ENCODE results near the gene ADARB2.

DNA sequence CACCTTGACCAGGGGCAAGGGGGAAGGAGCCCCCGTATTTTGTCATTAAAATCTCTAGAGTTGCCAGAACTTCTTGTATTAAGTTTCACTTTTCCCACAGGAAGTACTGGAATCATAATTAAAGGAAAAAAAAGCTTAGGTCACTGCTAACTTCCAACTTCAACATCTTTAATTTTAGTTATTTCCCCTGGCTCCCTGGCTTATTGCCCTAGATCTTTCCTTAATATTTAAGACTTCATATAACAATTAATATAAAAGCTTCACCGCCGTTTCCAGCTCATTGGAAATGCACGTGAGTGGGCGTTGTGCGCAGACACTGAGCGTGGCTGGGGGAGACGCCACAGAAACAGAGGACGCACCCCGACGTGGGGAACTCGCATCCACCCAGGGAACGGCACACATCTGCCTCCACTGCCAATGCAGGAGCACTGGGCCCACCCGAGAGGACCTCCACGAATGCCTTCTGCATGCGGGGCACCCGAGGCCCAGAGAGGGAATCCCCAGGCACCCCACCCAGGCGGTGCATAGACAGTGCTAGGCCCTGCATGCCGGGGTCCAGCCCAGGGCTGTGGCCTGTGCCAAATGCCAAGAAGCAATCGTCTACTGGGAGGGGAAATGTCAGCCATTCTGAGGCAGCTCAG lies 72.2 kb downstream of the ADARB2 start:
- TF ChIP-seq, protein P1, sequence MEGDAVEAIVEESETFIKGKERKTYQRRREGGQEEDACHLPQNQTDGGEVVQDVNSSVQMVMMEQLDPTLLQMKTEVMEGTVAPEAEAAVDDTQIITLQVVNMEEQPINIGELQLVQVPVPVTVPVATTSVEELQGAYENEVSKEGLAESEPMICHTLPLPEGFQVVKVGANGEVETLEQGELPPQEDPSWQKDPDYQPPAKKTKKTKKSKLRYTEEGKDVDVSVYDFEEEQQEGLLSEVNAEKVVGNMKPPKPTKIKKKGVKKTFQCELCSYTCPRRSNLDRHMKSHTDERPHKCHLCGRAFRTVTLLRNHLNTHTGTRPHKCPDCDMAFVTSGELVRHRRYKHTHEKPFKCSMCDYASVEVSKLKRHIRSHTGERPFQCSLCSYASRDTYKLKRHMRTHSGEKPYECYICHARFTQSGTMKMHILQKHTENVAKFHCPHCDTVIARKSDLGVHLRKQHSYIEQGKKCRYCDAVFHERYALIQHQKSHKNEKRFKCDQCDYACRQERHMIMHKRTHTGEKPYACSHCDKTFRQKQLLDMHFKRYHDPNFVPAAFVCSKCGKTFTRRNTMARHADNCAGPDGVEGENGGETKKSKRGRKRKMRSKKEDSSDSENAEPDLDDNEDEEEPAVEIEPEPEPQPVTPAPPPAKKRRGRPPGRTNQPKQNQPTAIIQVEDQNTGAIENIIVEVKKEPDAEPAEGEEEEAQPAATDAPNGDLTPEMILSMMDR (IDR thresholded peaks at IDR 0.05): no peak
- TF ChIP-seq EP300 (IDR thresholded peaks at IDR 0.05): no peak
